Fibroblast of skin of back (primary cell): ENCODE results near the gene STAP2. TPM values are rescaled to one million over a fixed set of nuclear protein-coding genes. Genes with fewer than 3 reads are reported as not detected.

Experiments used
- DNase-seq: peaks from one replicate; pipeline ENCODE4 v3.0.0-alpha.2; 2013
- polyA plus RNA-seq, 2 experiments: library from polyadenylated mRNA; unstranded; fragments of 120-200 nt; gene quantifications; one replicate each; pipeline ENCODE4 v1.2.1, GENCODE V29; 2013; ENCODE audit not compliant: insufficient read length in 2 of 2

The STAP2 gene, protein sequence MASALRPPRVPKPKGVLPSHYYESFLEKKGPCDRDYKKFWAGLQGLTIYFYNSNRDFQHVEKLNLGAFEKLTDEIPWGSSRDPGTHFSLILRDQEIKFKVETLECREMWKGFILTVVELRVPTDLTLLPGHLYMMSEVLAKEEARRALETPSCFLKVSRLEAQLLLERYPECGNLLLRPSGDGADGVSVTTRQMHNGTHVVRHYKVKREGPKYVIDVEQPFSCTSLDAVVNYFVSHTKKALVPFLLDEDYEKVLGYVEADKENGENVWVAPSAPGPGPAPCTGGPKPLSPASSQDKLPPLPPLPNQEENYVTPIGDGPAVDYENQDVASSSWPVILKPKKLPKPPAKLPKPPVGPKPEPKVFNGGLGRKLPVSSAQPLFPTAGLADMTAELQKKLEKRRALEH
- 1.4 TPM for polyA plus RNA-seq (2013, experiment 1 of 2; ENCODE audit: insufficient read length)
- polyA plus RNA-seq (2013, experiment 2 of 2; ENCODE audit: insufficient read length): 1.5 TPM

DNA sequence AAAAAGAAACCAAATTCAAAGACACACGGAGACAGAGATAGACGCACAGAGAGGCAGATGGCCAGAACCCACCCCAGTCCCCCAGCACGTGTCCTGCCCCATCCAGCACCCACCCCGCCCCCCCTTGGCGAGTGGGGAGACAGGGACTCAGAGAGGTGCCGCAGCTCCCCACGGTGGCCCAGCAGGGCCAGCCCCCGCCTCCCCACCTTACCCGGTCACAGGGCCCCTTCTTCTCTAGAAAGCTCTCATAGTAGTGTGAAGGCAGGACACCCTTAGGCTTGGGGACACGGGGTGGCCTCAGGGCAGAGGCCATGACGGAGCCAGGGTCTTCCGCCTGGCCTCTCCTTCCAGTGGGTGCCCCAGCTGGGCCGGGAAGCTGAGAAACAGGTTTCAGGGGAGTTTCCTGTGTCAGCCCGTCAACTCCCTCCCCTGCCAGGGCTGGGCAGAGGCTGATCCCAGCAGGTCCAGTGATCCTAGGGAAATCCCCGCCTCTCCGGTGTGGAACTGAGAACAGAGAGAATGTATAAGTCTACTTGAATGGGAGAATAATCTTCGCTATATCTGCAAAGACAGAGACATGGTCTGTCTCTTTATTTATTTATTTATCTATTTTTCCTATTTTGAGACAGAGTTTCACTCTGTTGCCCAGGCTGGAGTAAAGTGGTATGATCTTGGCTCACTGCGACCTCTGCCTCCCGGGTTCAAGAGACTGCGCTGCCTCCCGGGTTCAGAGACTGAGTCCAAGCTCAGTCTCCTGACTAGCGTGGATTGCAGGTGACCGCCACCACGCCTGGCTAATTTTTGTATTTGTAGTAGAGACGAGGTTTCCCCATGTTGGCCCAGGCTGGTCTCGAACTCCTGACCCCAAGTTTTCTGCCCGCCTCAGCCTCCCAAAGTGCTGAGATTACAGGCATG, at the start of gene STAP2:
Gene STAP2, minus strand, starts transcription at position 387 of the 915 bp plus-strand sequence. Its CDS starts 74 bp downstream, at position 313.
- DNase-seq: no peak

DNA sequence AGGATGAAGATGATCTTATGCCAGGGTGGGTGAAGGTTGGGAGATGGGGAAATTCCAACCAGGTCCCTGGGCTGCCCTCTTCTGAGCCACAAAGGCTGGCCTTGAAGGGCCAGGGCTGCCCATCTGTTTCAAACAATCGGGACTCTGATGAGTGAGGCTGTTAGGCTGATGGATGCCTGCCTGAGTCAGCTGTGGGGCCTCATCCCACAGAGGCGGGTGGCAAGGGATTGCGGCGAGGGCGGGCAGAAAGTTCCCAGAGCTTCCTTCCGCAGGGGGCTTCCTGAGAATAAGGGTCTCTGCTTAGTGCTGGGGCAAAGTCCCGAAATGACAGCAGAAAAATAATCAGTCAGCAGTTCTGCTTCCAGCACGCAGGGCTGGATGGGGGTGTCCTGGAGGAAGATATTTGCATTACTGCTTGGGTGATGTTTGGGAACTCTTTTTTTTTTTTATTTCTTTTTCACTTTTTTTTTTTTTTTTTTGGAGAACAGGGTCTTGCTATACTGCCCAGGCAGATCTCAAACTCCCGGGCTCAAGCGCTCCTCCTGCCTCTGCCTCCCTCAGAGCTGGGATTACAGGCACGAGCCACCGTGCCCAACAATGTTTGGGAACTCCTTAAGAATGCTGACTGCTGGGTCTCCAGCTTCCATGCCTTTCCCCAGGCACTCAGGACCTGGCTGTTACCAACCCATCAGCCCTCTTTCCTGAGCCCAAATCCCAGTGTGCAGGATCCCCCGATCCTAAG, 47.6 kb upstream of the STAP2 start:
- no peak for DNase-seq

DNA sequence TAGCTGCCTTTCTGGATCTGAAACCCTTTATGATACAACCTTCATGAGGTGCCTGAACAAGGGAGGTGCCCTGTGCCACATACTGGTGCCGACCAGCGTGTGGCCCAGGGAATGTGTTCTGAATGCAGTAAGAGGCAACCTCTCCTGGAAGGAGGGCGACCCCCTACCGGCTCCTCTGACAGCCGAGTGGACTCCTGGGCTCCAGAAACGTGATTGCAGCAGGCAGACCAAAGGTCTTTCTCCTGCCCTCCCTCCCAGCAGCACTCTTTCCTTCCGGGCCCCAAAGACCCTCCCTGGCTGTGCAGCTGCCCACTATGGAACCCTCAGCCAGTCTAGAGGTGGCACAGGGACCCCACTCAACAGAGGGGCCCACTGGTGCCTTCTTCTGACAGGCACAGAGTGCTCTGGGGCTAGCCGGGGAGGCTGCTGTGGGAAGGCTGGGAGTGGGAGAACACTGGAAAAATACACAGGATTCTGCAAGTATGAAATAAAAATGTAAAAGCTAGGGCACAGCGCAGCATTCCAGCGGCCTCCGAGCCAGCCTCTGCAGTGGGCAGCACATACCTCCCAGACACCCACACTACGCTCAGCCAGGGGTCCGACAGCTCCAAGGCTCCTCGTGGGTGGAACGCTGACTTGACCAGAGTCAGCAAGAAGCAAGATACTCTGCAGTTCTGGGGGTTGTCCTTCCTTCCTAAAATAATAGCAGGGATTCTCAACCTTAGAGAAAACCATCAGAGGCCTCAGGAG, 46.8 kb upstream of the STAP2 start:
- DNase-seq: no peak

DNA sequence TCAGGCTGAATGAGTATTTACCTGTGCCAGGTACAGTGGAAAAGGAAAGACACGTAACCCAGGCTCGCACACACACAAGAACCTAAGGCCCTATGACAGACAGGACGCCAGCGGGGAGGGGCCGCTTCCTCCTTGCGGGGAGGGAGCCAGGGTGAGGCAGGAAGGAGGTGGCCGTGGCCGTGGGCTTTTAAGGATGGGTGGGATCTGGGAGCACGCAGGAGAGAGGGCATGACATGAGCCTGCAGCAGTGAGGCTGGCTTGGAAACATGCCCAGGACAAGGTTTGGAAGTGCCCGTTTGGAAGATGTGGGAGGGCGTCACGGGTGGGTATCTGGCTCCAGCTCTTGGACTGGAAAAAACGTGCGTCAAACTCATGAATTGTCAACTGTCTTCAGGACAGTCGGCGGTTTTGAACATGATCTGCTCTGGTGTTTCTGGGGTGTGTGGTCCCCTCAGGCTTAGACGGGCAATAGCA, 41.7 kb upstream of the STAP2 start:
- DNase-seq: no peak

DNA sequence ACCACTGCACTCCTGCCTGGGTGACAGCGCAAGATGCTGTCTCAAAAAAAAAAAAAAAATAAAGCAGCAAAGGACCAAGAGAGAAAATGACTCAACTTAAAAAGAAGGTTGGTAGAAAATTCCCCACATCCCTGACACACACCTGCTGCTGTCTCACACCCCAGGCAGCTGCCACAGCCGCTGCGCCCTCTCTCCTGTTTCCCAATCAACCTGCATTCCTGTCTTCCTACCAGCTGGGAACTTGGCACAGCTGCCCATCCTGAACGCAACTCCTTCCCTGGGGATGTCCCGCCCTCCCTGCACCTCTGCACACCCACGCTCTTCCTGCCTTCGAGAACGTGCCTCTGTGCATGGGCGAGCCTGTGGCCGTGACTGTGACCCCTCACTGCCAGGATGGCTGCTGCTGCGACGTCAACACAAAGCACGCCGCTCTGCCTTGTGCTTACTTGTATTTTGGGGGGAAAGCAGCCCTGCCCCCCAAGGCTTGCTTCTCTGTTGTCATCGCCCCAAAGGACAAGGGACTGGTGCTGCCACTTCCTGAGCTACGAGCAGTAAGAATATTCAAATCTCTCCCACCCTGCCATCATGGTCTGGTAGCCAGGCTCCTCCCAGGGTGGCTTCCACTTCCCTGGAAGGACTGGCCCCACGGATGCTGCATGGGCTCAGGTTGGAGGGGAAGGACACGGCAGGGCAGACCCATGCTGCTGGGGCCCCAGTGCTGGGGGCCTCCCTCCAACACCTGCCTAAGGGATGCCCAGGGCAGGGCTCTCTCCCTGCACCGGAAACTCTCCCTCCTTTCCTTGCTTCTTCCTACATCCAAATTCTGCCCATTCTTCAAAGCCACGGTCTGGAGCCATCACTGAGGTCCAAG, 41.0 kb upstream of the STAP2 start:
- DNase-seq: no peak

DNA sequence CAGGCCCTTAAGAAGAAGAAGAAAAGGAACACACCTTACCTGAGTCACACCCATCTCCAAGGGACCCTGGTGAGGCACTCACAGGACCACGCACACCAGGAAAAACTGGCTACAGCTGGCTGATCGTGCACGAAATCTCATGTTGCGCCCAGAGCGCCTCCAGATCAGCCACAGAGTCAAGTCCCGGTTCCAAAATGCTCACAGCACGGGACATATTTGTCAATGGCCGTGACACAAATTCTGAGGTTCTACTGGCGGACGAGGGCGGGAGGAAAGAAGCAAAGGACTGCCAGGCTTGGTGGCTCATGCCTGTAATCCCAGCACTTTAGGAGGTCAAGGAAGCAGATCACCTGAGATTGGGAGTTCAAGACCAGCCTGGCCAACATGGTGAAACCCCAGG, 40.3 kb upstream of the STAP2 start:
- DNase-seq: no peak

DNA sequence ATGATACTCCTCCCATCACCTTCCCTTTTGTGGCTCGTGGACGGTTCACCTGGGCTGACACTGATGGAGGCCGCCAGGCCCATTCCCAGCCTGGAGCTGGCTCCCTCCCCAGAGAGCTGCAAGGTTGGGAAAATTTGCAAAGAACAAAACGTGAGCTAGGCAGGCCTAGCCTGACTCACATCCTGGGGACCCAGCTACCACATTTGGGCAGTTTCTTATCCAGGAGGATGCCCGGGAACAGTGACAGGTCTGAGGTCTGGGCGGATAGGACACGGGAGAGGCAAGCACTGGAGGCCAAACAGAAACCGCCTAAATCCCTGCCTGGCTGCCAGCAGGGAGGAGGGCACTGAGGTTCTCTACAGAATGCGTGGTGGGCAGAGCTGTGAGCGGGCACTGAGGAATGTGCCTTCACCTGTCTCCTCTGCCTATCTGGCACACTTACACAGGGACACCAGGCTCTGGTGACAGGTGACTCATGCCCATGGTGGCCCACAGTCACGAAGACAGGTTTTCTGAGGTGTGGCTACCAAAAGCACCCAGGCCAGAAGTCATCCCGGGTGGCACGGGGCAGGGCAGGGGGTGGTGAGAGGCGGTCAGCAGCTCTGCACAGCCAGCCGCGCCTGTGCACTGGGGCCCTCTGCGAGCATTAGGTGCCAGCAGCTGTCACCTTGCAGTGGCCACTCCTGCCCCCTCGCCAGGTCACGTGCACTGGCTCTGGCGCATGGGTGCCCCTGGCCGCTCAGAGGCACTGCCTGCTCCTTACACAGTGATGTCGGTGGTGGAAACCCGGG, 38.6 kb upstream of the STAP2 start:
- DNase-seq: peak; percentile 47

DNA sequence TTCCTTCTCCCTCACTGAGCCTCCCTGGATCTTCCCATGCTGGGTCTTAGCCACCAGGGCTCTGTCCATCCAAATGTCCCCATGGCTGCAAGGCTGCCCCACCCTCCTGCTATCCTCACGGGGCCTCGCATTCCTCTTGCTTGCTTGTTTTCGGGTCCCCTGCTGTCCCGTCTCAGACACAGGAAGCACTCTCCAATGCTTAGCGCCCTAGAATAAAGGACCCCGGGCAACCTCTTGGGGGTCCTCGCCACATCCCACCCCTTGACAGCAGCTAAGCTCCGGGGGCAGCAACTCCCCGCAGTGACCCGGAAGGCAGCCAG, 38.0 kb upstream of the STAP2 start:
- no peak for DNase-seq

DNA sequence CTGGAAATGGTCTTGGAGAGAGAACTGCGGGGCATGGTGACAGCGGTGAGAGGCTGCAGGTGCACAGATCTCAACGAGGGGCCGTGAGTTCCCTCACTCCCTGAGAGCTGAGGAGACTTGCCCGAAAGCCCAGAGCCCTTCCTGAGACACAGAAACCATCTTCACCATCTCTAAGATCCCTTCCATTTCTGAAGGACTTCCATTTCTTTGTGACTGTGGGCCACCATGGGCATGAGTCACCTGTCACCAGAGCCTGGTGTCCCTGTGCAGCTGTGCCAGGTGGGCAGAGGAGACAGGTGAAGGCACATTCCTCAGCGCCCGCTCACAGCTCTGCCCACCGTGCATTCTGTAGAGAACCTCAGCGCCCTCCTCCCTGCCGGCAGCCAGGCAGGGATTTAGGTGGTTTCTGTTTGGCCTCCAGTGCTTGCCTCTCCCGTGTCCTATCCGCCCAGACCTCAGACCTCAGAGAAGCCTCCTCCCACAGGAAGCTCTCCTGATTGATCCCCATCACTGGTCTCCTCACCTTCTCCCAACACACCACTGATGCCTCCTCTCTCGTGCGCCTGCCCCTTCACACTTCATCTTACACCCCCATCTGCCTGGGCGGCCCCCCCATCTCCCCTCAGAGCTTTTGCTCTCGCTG, 37.5 kb upstream of the STAP2 start:
- no peak for DNase-seq

DNA sequence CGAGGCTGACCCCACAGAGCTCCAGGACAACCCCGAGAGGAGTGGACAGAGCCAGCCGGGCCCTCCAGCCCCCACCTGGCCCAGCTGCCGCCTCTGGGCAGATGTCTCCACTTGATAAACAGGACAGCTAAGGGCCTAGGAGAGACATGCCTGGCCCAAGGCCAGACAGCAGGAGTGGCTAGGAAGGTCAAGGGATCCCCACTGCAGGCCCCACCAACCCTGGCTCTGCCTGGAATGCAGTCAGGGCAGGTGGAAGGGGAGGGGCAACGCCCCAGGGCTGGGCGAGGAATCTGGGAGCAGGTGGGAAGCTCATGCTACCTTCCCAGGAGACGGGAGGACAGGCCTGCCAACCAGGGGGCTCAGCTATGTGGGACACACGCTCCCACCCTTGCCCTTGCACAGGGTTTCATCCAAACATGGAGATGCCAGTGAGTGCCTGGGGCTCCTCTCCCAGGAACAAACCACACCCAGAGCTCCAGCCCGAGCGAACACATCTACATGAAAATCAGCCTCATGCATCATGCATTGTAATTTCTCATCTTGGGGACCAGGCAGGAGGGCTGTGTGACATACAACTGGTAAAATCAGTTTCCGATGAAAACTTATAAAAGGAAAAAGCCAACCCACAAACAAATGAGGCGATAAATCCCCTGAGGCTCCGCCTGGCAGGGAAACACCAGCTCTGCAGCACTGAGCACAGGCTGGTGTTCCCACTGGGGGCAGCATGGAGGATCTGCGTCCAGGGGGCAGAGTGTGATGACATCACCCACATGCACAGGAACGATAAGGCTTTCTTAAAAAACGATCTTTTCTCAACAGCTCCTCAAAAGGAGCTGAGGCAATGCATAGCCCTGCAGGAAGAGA, 36.8 kb upstream of the STAP2 start:
- peak; percentile 84 for DNase-seq

DNA sequence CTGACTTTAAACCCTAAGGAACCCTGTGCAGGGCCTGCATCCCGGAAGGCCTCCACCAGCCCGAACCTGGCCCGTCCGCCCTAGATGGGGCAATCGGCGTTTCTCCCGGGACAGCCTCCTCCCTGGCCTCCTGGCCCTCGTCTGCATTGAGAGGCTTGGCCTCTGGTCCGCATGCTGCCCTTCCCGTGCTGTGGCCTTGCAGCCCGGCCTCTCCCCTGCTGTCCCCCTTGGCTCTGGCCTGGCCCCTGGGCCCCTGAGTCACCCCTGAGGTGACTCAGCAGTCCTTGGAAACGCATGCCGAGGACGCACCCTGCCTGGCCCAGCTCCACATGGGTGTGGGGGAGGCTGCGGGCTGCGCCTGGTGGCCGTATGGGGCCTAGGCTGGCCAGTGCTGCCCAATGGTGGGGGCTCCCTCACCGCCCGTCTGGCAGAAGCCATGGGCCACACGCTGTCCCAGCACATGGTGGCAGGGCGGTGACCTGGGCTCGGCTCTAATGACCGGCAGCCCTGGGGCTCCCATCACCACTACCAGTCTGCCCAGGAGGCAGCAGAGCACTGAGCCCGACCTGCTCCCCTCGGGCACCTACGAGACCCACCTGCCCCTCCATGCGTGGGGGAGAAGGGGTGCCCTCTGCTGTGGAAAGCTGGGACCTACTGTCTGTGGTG, 36.0 kb upstream of the STAP2 start:
- DNase-seq: peak; percentile 91

DNA sequence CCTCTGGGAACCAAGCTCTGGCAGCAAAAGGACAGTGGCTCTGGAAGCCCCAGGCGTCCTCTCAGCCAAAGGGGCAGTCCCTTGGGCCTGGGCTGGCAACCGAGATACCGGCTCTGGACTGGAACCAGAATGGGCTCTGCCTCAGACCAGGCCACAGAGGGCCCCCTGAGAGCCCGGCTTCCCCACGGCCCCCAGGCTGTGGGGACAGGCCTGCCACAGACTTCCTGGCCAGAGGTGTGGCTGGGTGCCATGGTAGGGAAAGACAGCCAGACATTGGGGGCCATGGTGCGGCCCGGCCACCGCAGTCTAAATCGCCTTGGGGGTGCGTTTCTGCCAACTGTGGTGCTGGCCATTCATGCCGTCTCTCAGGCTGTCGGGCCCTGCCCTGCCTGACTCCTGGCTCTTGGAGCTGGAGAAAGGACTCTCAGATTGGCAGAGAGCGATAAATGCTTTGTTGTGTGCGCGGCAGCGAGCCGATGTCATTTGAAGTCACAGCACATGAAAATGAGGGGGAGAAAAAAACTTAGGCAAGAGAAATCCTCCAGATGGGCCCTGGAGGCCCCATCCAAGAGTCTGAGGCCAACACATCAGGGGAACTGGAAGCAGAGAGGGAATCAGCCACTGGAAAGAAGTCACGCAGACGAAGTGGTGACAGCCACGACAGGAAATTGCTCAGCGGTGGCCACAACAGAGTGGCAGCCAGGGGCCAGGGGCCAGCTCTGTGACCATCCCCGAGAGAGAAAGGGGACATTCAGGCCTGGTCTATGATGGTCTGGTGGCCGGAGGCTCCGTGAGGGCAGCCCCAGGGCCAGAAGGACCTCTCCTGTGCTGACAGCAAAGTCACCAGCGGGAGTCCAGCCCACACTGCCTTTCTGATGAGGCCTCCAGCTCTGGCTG, 35.2 kb upstream of the STAP2 start:
- peak; percentile 76 for DNase-seq

DNA sequence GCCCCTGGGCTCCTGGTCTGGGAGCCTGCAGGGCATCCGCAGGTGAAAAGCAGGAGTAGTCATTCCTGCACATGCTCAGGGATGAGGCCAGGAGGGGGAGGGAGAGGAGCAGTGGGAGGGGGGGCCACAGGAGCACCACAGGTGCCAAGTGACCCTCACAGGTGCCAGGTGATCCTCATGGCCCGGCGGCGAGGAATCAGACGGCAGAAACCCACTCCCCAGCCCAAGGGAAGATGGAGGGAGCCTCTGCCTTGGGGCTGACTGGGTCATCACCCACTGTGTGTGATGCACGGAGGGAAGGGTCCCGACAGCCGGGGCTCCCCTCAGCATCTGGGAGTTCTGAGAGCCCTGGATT, 34.4 kb upstream of the STAP2 start:
- no peak for DNase-seq

DNA sequence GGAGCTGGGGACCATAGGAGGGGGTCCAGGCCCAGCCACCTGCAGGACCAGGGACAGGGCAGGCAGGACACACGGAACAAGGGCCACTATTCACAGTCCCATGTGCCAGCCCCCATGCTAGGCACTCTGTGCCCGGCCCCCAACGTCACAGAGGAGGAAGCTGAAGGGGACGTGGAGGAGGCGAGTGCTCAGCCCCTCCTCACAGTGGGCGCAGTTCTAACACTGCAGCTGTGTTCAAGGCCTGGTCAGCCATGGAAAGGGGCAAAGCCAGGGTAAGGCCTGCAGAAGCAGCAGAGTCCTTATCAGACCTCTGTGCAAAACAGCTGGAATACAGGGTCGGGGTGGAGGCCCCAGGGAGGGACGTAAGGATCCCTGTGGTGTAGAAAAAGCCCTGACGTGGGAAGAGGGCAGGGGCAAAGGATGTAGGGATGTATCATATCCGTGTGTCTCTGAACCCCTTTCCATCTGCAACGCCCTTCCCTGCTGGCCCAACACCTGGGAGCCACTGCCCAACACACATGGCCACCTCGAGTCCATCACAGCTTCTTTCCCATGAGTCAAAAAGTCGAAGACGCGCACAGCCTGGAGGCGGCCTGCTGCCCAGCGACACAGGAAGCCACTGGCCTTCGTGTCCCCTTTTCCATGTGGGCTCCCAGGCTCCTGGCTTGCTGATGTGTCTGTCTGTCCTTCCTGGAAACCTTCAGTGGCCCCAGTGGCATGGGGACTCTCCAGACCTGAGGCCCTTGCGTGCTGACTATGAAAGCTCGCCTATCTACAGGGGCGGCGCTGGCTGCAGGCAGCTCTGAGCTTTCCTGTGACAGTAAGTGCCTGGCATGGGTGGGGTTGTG, 33.8 kb upstream of the STAP2 start:
- DNase-seq: no peak

DNA sequence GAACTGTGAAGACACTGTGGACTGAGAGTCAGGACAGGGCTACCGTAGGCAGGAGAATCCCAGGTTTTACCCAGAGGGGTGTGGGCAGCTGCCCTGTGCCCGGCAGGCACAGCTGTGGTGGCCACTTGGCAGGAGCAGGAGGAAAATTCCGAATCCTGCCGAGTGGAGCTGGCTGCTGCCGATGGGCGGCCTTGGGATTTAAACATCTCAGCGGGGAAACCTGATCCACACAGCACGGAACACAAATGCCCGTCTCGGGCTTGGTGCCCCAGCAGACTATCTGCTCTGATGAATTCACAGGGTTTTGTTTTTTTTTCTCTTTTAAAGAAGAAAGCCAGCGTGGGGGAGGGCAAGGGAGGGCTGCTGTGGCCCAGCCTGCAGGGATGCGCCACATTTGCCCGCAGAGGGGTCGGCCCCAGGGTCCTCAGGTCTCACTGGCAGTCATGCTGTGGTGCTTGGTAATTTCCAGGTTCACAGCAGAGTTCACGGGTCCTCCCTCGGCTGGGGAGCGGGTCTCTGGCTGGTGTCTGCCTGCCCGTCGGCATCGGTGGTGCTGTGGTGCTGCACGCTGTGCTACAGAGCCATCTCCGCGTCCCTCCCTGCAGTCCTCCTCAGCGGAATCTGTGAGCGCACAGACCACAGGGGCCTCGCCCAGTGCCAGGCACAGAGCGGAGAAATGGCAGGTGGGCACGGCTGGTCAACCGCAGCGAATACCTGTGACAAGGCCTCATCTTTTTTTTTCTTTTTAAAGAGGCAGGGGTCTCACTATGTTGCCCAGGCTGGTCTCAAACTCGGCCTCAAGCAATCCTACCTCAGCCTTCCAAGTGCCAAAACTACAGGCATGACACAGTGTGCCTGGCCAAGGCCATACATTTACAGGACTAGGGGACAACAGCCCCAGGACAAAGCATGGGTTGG, 32.9 kb upstream of the STAP2 start:
- no peak for DNase-seq
